GM19397 (cell line): ENCODE measurements around the gene DAGLB.
"Not testable (repeated sequence)": the region's sequence is repeated elsewhere in the genome, so short reads cannot be mapped to it uniquely, and the experiment has no call there.

Experiments used
- ATAC-seq: cut with Tn5 transposase; IDR thresholded peaks from one replicate; pipeline ENCODE4 v1.9.1; 2021; ENCODE audit warnings: mild to moderate bottlenecking, moderate library complexity; ENCODE audit not compliant: unreplicated experiment

DAGLB gene

GRCh38 chr7:6447581-6448199, at the start of gene DAGLB:
TSS of gene DAGLB (minus strand) at chr7:6447954. CDS start at chr7:6447842, 112 bp downstream.
- ATAC-seq, result peak; percentile 92

- ATAC-seq, result no peak
Observed at GRCh38 chr7:6497637-6497905, 49.8 kb upstream of the DAGLB start.

- no peak for ATAC-seq
Observed at GRCh38 chr7:6496842-6497636, 49.3 kb upstream of the DAGLB start.

- no peak for ATAC-seq
Observed at GRCh38 chr7:6495597-6496262, 48.0 kb upstream of the DAGLB start.

- ATAC-seq, result no peak
Observed at GRCh38 chr7:6494365-6494764, 46.6 kb upstream of the DAGLB start.

GRCh38 chr7:6491194-6491593, 43.4 kb upstream of the DAGLB start:
- ATAC-seq, result no peak

GRCh38 chr7:6489612-6490011, 41.9 kb upstream of the DAGLB start:
- ATAC-seq, result no peak

- no peak for ATAC-seq
Observed at GRCh38 chr7:6487184-6487545, 39.4 kb upstream of the DAGLB start.

- ATAC-seq, result no peak
Observed at GRCh38 chr7:6486438-6487183, 38.9 kb upstream of the DAGLB start.

GRCh38 chr7:6482743-6483119, 35.0 kb upstream of the DAGLB start:
- no peak for ATAC-seq

- ATAC-seq, result no peak
Observed at GRCh38 chr7:6482307-6482706, 34.6 kb upstream of the DAGLB start.

- ATAC-seq, result no peak
Observed at GRCh38 chr7:6481445-6481844, 33.7 kb upstream of the DAGLB start.

GRCh38 chr7:6480323-6480660, 32.5 kb upstream of the DAGLB start:
- no peak for ATAC-seq

- ATAC-seq, result no peak
Observed at GRCh38 chr7:6479067-6479466, 31.3 kb upstream of the DAGLB start.

GRCh38 chr7:6478186-6478585, 30.4 kb upstream of the DAGLB start:
- ATAC-seq, result no peak

GRCh38 chr7:6477318-6477660, 29.5 kb upstream of the DAGLB start:
- ATAC-seq, result no peak

GRCh38 chr7:6476596-6477317, 29.0 kb upstream of the DAGLB start:
- no peak for ATAC-seq

- ATAC-seq, result no peak
Observed at GRCh38 chr7:6475433-6476186, 27.9 kb upstream of the DAGLB start.

- no peak for ATAC-seq
Observed at GRCh38 chr7:6465862-6466261, 18.1 kb upstream of the DAGLB start.

- not testable (repeated sequence) for ATAC-seq
Observed at GRCh38 chr7:6463609-6464008, 15.9 kb upstream of the DAGLB start.
